Suprapubic skin (tissue), 4 donors: ENCODE measurements around the gene LIPC.

ENCODE experiments used
- CTCF ChIP-seq, 2 donors: fragments of 200-600 bp in 1 of 2; fragments of 450-650 bp in 1 of 2; sonication (generic) in 1 of 2; IDR thresholded peaks; one replicate each; pipeline ENCODE4 v1.5.1; 2016 to 2019; ENCODE audit warnings: antibody characterized with exemption in 2 of 2, mild to moderate bottlenecking in 1 of 2, moderate library complexity in 1 of 2
- EP300 ChIP-seq: sonication (generic); formaldehyde crosslinking; IDR thresholded peaks from one replicate; pipeline ENCODE4 v1.6.1; 2017; ENCODE audit warnings: antibody characterized with exemption
- POLR2AphosphoS5 ChIP-seq, 3 donors: sonication (generic); formaldehyde crosslinking; IDR thresholded peaks; one replicate each; pipeline ENCODE4 v1.6.1; 2017; ENCODE audit warnings: antibody characterized with exemption in 3 of 3

GRCh38 chr15:58436552-58436951 is 4.8 kb downstream of the LIPC start:
- TF ChIP-seq CTCF (IDR thresholded peaks at IDR 0.05) (no peak), EP300 (no peak), POLR2AphosphoS5 (IDR thresholded peaks at IDR 0.05) (no peak)
